ENCODE results near the gene MEX3C. TPM values are rescaled to one million over a fixed set of nuclear protein-coding genes. Genes with fewer than 3 reads are reported as not detected.
A peak's percentile ranks its signal among the peaks of the same experiment; 100 is the strongest.

Gene MEX3C
- total and polyA plus RNA-seq, 2 experiments from 2014 or later, result 15.2 to 50.7 TPM

- in situ Hi-C loops (cut with MboI), result no loop called here
- H3K27ac ChIP-seq, result no peak overlapping the region
- 45% methylated on average over 4 of the region's 4 CpGs for WGBS, 2 experiments (ENCODE audit: low coverage in 1 of 2, low lambda C conversion rate in 2 of 2, missing lambda C conversion rate in 2 of 2)
These were observed 28.6 kb upstream of the MEX3C start for GRCh38 chr18:51226068-51226467.

GRCh38 chr18:51212606-51213005 is 15.1 kb upstream of the MEX3C start:
- in situ Hi-C loops (cut with MboI), result no loop called here
- H3K9me2 ChIP-seq (ENCODE audit: insufficient read depth), result no peaks in the 10 kb centered on the region
- WGBS, 2 experiments (ENCODE audit: low coverage in 1 of 2, low lambda C conversion rate in 2 of 2, missing lambda C conversion rate in 2 of 2), result 72 to 84% methylated on average over 2 of the region's 2 CpGs
- H3K36me3 ChIP-seq (ENCODE audit: low read depth), result no peaks in the 10 kb centered on the region
- TF ChIP-seq EZH2 (IDR thresholded peaks at IDR 0.05; ENCODE audit: insufficient read depth, poor library complexity, severe bottlenecking), result no peak
- no peaks in the 10 kb centered on the region for H4K20me1 ChIP-seq (ENCODE audit: insufficient read depth)
- H3K4me3 ChIP-seq, result no peak overlapping the region
- no peaks in the 10 kb centered on the region for H3K27me3 ChIP-seq (replicated peaks; ENCODE audit: insufficient read depth)
- no peak overlapping the region for H3K9ac ChIP-seq
- no peaks in the 10 kb centered on the region for H3K79me2 ChIP-seq (ENCODE audit: insufficient read depth)
- H3F3A ChIP-seq (ENCODE audit: insufficient read depth), result peaks cover 11% of the 10 kb centered on the region
- H3K9me3 ChIP-seq (ENCODE audit: low read depth), result no peaks in the 10 kb centered on the region
- H3K27ac ChIP-seq, result no peak overlapping the region
- no peak for DNase-seq
- H3K4me2 ChIP-seq (ENCODE audit: unreplicated experiment), result no peak overlapping the region
- peaks cover 8% of the 10 kb centered on the region for H3K4me1 ChIP-seq (ENCODE audit: insufficient read depth)
- H2AFZ ChIP-seq, result no peak overlapping the region

More at GRCh38 chr18:51226068-51226467, 28.6 kb upstream of the MEX3C start:
- no peak overlapping the region for H3K4me2 ChIP-seq (ENCODE audit: unreplicated experiment)
- no peak overlapping the region for H3K4me3 ChIP-seq
- no peaks in the 10 kb centered on the region for H3K9me2 ChIP-seq (ENCODE audit: insufficient read depth)
- no peaks in the 10 kb centered on the region for H4K20me1 ChIP-seq (ENCODE audit: insufficient read depth)
- DNase-seq, result no peak
- no peaks in the 10 kb centered on the region for H3F3A ChIP-seq (ENCODE audit: insufficient read depth)
- no peaks in the 10 kb centered on the region for H3K27me3 ChIP-seq (replicated peaks; ENCODE audit: insufficient read depth)
- no peak overlapping the region for H3K9ac ChIP-seq
- no peak for TF ChIP-seq EZH2phosphoT487 (IDR thresholded peaks at IDR 0.05; ENCODE audit: insufficient read depth, low read depth)
- no peak for TF ChIP-seq EZH2 (IDR thresholded peaks at IDR 0.05; ENCODE audit: insufficient read depth, poor library complexity, severe bottlenecking)
- H3K9me3 ChIP-seq (ENCODE audit: low read depth), result no peaks in the 10 kb centered on the region
- H3K4me1 ChIP-seq (ENCODE audit: insufficient read depth), result no peaks in the 10 kb centered on the region
- no peaks in the 10 kb centered on the region for H3K79me2 ChIP-seq (ENCODE audit: insufficient read depth)
- H3K36me3 ChIP-seq (ENCODE audit: low read depth), result no peaks in the 10 kb centered on the region
- no peak overlapping the region for H2AFZ ChIP-seq

GRCh38 chr18:51211552-51211951 is 14.1 kb upstream of the MEX3C start:
- H3K27me3 ChIP-seq (replicated peaks; ENCODE audit: insufficient read depth), result no peaks in the 10 kb centered on the region
- no peaks in the 10 kb centered on the region for H3K9me3 ChIP-seq (ENCODE audit: low read depth)
- H3F3A ChIP-seq (ENCODE audit: insufficient read depth), result peaks cover 11% of the 10 kb centered on the region
- no peaks in the 10 kb centered on the region for H3K79me2 ChIP-seq (ENCODE audit: insufficient read depth)
- TF ChIP-seq EZH2 (IDR thresholded peaks at IDR 0.05; ENCODE audit: insufficient read depth, poor library complexity, severe bottlenecking), result no peak
- no peak for TF ChIP-seq EZH2phosphoT487 (IDR thresholded peaks at IDR 0.05; ENCODE audit: insufficient read depth, low read depth)
- H3K4me1 ChIP-seq (ENCODE audit: insufficient read depth), result peaks cover 8% of the 10 kb centered on the region
- DNase-seq, result peak; percentile 90
- H4K20me1 ChIP-seq (ENCODE audit: insufficient read depth), result no peaks in the 10 kb centered on the region
- in situ Hi-C loops (cut with MboI), result no loop called here
- H3K9me2 ChIP-seq (ENCODE audit: insufficient read depth), result no peaks in the 10 kb centered on the region
- H3K9ac ChIP-seq, result no peak overlapping the region
- H3K36me3 ChIP-seq (ENCODE audit: low read depth), result no peaks in the 10 kb centered on the region
- no peak overlapping the region for H2AFZ ChIP-seq
- H3K27ac ChIP-seq, result no peak overlapping the region
- WGBS, 2 experiments (ENCODE audit: low coverage in 1 of 2, low lambda C conversion rate in 2 of 2, missing lambda C conversion rate in 2 of 2), result 38 to 48% methylated on average over 4 of the region's 4 CpGs
- H3K4me3 ChIP-seq, result no peak overlapping the region
- peak overlapping the region; percentile 3 for H3K4me2 ChIP-seq (ENCODE audit: unreplicated experiment)

- peak; percentile 75 for DNase-seq
- 0 to 1% methylated on average over 46 to 65 of the region's 102 CpGs for WGBS, 2 experiments (ENCODE audit: low coverage in 1 of 2, low lambda C conversion rate in 2 of 2, missing lambda C conversion rate in 2 of 2)
- peak overlapping the region; percentile 70 for H2AFZ ChIP-seq
- peak overlapping the region; percentile 98 for H3K9ac ChIP-seq
- H3K9me2 ChIP-seq (ENCODE audit: insufficient read depth), result no peaks in the 10 kb centered on the region
- peaks cover 25% of the 10 kb centered on the region; the same call in 1 of the 2 replicates for H4K20me1 ChIP-seq (ENCODE audit: insufficient read depth)
- H3K79me2 ChIP-seq (ENCODE audit: insufficient read depth), result peaks cover 47% of the 10 kb centered on the region
- H3K4me2 ChIP-seq (ENCODE audit: unreplicated experiment), result peak overlapping the region; percentile 89
- H3K27ac ChIP-seq, result peak overlapping the region; percentile 91
- H3F3A ChIP-seq (ENCODE audit: insufficient read depth), result peaks cover 29% of the 10 kb centered on the region
- H3K27me3 ChIP-seq (replicated peaks; ENCODE audit: insufficient read depth), result no peaks in the 10 kb centered on the region
- peaks cover 32% of the 10 kb centered on the region for H3K4me1 ChIP-seq (ENCODE audit: insufficient read depth)
- H3K9me3 ChIP-seq (ENCODE audit: low read depth), result no peaks in the 10 kb centered on the region
- in situ Hi-C loops (cut with MboI), result no loop called here
- H3K4me3 ChIP-seq, result peak overlapping the region; percentile 94
- TF ChIP-seq EZH2 (IDR thresholded peaks at IDR 0.05; ENCODE audit: insufficient read depth, poor library complexity, severe bottlenecking) (no peak), EZH2phosphoT487 (IDR thresholded peaks at IDR 0.05; ENCODE audit: insufficient read depth, low read depth) (no peak)
- H3K36me3 ChIP-seq (ENCODE audit: low read depth), result no peaks in the 10 kb centered on the region
These were observed 445 bp downstream of the MEX3C start for GRCh38 chr18:51196811-51197660.

Measured in GM23248 (cell line).